Fibroblast of villous mesenchyme (primary cell): ENCODE data around the gene PRUNE2. TPM values are rescaled to one million over a fixed set of nuclear protein-coding genes. Genes with fewer than 3 reads are reported as not detected.

ENCODE experiments used
- DNase-seq: peaks from one replicate; pipeline ENCODE4 v3.0.0-alpha.2; 2010; ENCODE audit warnings: low read depth
- H3K4me3 ChIP-seq: 2 replicates; pipeline ENCODE4 v1.5.1; 2011; ENCODE audit warnings: low read depth, mild to moderate bottlenecking, low read length
- total RNA-seq: library from RNA; depleted of rRNA; stranded (reverse); fragments of >200 nt; gene quantifications from 2 replicates; pipeline ENCODE4 v1.2.3, GENCODE V29; 2012
- TF ChIP-seq, protein P1 (sequence below): IDR thresholded peaks from 2 replicates; pipeline ENCODE4 v1.5.1; 2012; ENCODE audit warnings: low read depth, mild to moderate bottlenecking, low read length; ENCODE audit not compliant: insufficient read depth

PRUNE2 gene
- total RNA-seq, 1 donor: 14.2 TPM

DNA sequence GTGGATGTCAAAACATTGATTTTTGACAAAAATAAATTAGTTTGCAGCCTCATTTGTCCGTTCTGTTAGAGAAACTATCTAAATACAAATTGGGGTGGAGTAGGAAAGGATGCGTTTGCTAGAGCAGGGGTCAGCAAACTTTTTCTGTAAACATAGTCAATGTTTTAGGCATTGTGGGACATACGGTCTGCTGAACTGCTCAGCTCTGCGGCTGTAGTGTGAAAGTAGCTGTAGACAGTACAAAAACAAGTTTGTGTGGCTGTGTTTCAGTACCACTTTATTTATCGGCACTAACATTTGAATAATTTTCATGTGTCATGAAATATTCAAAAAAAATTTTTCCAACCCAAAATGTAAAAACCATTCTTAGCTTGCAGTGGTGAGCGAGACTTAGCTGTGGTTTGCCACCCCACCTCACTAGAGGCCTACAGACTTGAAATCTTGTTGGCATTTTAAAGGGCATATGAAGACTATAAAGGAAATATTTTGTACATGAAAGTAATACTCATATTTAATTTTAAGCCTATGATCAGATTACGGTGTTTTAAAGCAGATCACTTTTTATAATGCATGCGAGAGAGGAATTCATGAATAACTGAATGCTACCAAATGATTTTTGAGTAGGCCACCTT, 292.6 kb downstream of the PRUNE2 start:
- no peak overlapping the region for H3K4me3 ChIP-seq
- DNase-seq: no peak
- TF ChIP-seq, protein P1, sequence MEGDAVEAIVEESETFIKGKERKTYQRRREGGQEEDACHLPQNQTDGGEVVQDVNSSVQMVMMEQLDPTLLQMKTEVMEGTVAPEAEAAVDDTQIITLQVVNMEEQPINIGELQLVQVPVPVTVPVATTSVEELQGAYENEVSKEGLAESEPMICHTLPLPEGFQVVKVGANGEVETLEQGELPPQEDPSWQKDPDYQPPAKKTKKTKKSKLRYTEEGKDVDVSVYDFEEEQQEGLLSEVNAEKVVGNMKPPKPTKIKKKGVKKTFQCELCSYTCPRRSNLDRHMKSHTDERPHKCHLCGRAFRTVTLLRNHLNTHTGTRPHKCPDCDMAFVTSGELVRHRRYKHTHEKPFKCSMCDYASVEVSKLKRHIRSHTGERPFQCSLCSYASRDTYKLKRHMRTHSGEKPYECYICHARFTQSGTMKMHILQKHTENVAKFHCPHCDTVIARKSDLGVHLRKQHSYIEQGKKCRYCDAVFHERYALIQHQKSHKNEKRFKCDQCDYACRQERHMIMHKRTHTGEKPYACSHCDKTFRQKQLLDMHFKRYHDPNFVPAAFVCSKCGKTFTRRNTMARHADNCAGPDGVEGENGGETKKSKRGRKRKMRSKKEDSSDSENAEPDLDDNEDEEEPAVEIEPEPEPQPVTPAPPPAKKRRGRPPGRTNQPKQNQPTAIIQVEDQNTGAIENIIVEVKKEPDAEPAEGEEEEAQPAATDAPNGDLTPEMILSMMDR: no peak

DNA sequence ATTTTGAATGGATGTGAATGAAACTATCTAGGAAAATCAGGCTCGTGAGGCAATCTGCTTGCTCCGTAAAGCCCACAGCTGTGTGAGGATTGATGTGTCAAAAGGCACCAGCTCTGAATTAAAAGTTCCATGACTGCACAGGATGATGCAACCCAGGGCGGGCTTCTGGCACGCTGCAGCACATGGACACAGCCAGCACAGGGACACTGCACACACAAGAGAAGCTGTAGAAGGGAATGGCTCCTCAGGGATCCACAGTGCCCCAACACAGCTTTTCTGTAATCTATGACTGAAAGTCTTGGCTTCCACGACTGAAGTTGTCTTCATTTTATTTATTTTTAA, 295.9 kb downstream of the PRUNE2 start:
- TF ChIP-seq, protein P1: no peak
- peak; percentile 91 for DNase-seq
- H3K4me3 ChIP-seq: no peak overlapping the region

DNA sequence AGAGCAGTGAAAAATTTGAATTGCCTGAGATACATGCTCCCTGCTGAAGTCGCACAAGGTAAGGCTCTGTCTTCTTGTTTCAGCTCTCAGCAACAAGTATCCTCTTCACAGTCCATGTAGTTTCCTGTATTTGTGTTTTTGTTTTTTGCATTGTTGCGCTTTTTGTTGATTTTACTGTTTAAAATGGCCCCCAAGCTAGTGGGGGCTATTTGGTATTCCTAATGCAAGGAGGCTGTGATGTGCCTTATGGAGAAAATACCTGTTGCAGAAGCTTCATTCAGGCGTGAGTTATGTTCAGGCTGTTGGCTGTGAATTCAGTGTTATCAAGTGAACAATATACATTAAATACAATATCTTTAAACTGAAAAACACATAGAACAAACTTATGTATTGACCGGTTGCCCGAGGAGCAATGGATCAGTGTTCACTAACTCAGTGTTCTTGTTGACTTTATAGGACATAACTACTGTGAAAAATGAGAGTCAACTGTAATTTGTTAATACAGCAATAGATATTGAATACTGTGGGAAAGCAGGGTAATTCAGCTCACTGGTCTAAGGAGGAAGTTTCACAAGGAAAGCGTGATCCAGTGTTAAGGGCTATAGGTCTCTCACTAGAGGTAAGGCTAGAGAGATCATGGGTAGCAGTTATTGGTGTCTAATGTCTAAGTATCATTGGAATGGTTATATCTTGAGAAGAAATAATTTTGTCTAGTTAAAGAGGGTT, 296.5 kb downstream of the PRUNE2 start:
- TF ChIP-seq, protein P1: no peak
- no peak overlapping the region for H3K4me3 ChIP-seq
- no peak for DNase-seq

DNA sequence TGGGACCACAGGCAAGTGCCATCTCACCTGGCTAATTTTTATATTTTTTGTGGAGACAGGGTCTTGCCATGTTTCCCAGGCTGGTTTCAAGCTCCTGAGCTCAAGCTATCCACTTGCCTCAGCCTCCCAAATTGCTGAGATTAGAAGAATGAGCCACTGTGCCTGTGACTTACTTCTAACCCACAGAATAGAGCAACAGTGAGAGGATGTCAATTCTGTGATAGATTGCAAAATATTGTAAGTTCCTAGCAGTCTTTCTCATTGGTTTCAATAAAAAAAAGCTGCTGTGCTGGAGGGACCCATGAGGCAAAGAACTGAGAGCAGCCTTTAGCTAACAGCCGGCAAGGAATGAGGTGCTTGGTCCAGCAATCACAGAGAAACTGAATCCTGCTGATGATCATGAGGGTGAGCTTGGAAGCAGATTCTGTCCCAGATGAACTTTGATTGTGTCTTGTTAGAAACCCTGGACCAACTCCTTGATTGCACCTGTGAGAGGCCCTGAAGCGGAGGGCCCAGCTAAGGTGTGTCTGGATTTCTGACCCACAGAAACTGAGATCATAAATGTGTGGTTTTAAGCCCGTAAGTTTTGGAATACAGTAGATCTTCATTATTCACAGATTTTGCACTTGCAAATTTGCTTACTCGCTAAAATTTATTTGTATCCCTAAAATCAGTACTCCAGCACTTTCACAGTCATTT, 297.2 kb downstream of the PRUNE2 start:
- no peak overlapping the region for H3K4me3 ChIP-seq
- TF ChIP-seq, protein P1: no peak
- no peak for DNase-seq

DNA sequence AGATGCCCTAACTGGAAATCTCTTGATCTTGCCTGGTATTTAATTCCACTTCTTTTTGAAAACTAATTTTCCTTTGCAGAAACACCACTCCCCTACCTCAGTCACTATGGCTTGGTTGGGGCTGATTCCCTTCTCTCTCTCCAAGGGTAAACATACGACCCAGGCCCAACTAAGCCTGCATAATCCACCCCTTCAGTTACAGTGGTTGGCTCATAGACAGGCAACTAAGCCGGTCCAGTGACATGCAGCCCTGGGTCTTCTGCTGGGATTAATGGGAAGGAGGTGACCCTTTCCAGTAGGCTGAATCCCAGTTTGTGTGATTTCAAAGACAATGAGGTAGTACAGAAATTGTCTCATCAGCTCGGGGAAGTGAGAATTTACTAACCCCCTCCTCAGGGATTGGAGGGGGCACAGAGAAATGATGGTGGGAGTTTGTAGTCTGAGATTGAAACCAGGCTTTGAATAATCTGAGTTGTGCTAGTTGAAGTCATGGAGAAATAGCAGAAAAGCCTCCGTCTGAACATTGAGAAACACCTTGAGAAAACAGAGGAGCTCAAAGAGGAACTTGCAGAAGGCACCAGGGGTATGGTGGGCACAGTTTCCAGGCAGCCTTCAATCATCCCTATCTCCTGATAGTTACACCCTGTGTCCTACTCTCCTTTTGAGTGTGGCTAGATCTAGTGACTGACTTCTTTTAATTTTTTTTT, 298.0 kb downstream of the PRUNE2 start:
- H3K4me3 ChIP-seq: no peak overlapping the region
- no peak for DNase-seq
- TF ChIP-seq, protein P1: no peak

DNA sequence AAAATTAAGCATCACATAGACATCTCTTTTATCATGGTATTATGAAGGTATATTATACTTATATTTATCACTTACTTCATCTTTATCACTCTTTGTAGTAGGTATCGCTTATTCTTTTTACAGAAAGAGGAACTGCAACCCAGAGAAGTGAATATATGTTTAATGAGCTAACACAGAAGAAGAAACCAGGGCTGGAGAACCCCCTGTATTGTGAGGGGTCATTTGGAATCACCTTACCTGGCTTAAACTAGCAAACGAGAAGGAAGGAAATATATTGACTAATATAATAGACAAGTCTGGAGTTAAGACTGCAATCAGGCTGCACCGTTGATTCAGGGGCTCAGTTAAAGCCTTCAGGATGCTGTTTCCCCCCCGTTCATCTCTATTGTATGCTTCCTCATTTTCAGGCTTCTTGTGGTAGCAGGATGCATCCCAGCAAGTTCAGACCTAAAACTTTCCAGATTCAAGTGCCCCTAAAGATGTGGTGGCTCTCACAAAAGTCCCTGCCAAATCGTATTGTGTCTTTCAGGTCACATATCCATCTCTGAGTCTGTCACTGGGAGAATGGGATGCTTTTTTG, 300.5 kb downstream of the PRUNE2 start:
- no peak for DNase-seq
- H3K4me3 ChIP-seq: no peak overlapping the region
- TF ChIP-seq, protein P1: no peak
